ENCODE results near the gene CCDC91.
"Not testable (repeated sequence)": the region's sequence is repeated elsewhere in the genome, so short reads cannot be mapped to it uniquely, and the experiment has no call there.

Gene CCDC91

GRCh38 chr12:28476206-28476605, 285.9 kb downstream of the CCDC91 start:
- not testable (repeated sequence) for DNase-seq

DNA sequence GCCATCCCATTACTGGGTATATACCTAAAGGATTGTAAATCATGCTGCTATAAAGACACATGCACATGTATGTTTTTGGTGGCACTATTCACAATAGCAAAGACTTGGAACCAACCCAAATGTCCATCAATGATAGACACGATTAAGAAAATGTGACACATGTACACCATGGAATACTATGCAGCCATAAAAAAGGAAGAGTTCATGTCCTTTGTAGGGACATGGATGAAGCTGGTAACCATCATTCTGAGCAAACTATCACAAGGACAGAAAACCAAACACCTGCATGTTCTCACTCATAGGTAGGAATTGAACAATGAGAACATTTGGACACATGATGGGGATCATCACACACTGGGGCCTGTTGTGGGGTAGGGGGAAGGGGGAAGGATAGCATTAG, 288.8 kb downstream of the CCDC91 start:
- not testable (repeated sequence) for DNase-seq

DNA sequence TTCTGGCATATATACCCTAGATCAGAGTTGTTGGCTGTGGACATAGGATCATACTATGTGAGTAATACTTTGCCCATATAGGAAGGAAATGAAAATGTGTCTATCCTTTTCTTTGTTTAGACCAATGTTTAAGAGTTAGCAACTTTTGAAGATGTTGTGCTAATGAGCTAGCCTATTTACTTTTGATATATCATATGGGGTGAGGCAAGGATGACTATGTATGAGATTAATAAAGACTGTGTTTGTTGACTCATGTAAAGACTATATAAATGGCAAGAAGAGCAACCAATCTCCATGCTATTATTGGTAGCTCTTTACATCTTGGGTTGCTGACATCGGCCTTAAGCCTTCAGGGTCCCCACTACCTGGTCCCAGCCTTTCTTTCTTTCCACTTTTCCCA, 289.4 kb downstream of the CCDC91 start:
- no peak for DNase-seq

DNA sequence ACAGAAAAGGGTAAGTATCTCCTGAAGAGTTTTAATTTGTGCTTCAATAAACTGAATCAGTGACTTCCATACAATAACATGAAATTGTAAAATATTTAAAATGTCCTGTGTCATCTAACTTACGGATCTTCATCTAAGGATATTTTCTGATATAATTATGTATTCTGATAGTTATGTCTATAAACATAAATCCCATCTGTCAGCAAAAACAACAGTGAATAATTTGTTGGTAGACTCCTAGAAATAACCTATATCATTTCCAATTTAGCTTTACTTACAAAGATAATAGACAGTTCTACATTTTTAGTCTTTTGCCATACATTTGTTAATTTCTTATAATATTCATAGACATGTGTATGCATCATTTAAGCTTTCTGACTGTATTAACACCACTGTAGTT, 293.9 kb downstream of the CCDC91 start:
- DNase-seq = no peak

GRCh38 chr12:28486521-28486920, 296.3 kb downstream of the CCDC91 start:
- DNase-seq = no peak

GRCh38 chr12:28489246-28489645, 299.0 kb downstream of the CCDC91 start:
- no peak for DNase-seq

DNA sequence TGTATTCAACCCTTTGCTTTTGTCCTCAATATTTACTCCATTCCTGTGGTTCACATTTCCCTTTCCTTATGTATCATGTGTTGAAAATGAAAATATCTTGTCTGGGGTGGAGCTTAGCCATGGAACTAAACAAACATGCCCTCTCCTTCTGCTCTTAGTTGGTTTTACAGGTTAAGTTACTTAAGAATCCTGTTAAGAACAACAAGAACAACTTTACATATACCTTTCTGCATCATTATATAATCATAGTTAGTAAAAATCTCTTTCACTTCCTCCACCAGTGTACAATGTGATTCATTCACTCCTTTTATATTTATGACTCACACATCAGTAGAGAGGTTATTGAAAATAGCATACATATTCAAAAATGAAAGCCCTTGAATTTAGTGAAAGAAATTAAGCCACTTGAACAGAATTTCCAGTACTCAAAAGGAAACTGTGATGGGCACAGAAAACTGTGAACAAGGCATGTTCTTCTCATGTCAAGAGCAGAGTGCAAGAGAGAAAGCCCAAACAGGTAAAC, 307.7 kb downstream of the CCDC91 start:
- DNase-seq = no peak

- DNase-seq = no peak
Measured at GRCh38 chr12:28498850-28499249, 308.6 kb downstream of the CCDC91 start.

- no peak for DNase-seq
Measured at GRCh38 chr12:28500373-28501024, 310.2 kb downstream of the CCDC91 start.

- no peak for DNase-seq
Measured at GRCh38 chr12:28506271-28506670, 316.0 kb downstream of the CCDC91 start.

DNA sequence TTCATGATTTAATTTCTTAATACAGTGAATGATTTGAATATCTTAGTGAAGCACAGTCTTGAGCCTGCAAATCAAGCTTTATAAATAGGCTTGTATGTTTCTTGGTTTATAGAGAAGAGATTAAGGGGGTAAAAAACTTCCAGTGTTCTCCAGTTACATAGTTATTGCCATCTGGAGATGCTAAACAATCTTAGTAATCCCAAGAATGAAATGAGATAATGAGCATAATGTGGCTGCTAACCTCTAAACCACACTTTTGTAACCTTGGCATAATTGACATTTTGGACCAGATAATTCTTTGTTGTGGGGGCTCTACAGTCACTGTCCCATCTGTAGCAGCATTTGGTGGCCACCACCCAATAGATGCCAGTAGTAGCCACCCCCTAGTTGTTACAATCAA, 316.8 kb downstream of the CCDC91 start:
- DNase-seq = no peak

DNA sequence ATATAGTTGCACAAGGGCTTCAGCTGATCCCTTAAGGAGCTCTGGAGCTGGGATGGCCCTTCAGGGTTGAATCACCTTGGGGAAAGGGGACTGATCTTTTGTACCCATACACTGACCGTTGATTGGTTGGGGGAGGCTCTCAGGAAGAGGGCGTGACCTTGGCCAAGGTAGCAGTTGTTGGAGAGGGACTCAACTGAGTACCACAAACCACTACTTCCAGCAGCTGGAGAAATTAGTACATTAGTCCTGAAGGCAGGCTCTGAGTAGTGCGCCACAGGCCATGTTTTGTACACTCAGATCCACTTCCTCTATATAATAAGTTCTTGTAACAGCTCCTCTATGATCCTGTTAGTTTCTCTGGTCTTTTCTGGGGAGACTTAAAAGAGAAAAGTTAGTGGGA, 317.6 kb downstream of the CCDC91 start:
- no peak for DNase-seq

GRCh38 chr12:28512406-28512805, 322.1 kb downstream of the CCDC91 start:
- no peak for DNase-seq

GRCh38 chr12:28512876-28513275, 322.6 kb downstream of the CCDC91 start:
- no peak for DNase-seq

GRCh38 chr12:28513983-28514382, 323.7 kb downstream of the CCDC91 start:
- no peak for DNase-seq

DNA sequence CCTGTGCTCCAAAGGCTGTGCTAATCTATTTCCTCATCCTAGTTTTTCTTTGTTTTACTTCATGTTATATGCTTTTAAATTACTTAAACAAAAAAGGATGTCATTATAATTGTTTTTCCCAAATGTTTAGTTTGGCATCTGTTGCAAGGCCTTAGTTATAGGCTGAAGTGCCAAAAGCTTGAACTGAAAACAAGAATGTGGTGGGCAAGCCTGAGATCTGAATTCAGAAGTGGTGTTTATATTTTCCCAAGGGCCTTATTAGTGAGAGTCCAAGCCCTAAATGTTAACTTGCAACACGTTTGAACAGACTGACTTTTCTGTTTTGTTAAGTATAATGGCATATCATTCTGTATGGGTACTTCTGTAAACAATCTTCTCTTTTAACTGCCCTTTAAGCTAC, 326.8 kb downstream of the CCDC91 start:
- DNase-seq = no peak

GRCh38 chr12:28527631-28528249, 337.5 kb downstream of the CCDC91 start:
- DNase-seq = no peak

GRCh38 chr12:28535216-28535615, 345.0 kb downstream of the CCDC91 start:
- DNase-seq = no peak

- DNase-seq = no peak
Measured at GRCh38 chr12:28536088-28536487, 345.8 kb downstream of the CCDC91 start.

- no peak for DNase-seq
Measured at GRCh38 chr12:28537474-28537873, 347.2 kb downstream of the CCDC91 start.

DNA sequence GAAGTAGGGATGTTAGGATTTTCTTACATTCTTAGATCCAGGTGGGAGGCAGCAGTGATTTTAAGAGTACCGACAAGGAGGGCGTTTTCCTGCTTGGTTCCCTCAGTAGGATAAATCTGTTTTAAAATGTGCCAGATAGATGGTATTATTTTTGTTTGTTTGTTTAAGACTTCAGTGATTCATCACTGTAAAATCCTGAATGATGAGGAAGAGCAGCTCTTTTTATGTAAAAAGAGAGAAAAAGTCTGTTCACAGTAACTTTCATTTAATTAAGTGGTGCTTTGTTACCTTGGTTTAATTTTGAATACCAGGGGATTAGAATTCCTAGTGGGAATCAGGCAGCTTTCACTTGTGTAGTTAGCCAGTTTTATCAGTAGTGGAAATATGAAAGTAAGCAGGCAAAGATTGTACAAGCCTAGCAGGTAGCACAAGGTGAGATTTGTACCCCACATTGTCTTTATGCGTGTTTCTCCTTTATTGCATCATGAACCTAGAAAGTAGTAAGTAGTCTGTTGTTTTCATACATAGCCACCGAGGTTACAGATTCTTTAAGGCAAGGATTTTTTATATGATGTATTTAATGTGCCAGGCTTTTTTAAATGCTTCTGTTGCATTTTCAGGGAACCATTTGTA, 349.6 kb downstream of the CCDC91 start:
- no peak for DNase-seq

GRCh38 chr12:28540324-28540714, 350.1 kb downstream of the CCDC91 start:
- no peak for DNase-seq

DNA sequence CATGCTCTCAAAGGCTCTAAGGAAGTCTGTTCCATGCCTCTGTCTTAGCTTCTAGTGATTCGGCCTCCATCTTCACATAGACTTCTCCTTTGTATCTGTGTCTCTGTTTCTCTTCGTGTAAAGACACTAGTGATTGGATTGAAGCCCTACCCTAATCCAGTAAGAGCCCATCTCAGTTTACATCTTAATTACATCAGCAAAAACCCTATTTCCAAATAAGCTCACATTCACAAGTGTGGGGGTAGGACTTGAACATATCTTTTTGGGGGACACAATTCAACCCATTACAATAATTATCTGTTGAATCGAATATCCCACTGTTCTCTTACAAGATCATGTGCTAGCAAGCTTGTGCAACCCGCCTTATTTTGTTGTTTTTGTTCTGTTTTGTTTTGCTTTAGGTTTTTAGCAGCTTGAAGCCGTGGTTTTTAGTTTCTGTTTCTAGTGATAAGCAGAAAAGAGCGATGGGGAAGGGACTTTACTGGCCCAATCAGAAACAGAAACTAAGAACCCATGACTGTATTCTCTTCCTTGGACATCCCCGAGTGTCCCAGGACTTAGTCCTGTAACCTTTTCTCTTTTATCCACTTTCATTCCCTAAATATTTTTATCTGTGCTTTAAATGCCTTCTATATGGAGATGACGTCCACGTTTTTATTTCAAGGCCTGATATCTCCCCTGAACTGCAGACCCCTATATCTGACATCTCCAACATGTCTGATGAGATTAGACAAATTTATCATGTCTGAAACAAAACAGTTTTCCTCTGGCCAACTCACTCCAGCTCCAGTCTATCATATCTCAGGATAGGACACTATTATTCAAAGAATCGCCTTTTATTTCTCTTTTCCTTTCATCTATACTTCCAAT, 353.0 kb downstream of the CCDC91 start:
- no peak for DNase-seq

Data from activated CD4-positive, alpha-beta T cell treated with anti-CD3 and anti-CD28 coated beads, Interleukin-2, amount 50 U/mL, for 4 hours (primary cell).